Nephron (organoid): ENCODE data around the gene ATP11A.

Experiments
- H3K27ac Mint-ChIP-seq, 3 experiments: 2 replicates each; pipeline ENCODE4 v1.8.0; 2020; ENCODE audit warnings: mixed read lengths in 3 of 3, mild to moderate bottlenecking in 2 of 3, moderate library complexity in 1 of 3
- H3K27me3 Mint-ChIP-seq: 2 replicates; pipeline ENCODE4 v1.8.0; 2021; ENCODE audit warnings: low read depth, mild to moderate bottlenecking, moderate library complexity, mixed read lengths
- H3K36me3 Mint-ChIP-seq: 2 replicates; pipeline ENCODE4 v1.8.0; 2020; ENCODE audit warnings: low read depth, mixed read lengths
- H3K4me1 Mint-ChIP-seq: 2 replicates; pipeline ENCODE4 v1.8.0; 2020; ENCODE audit warnings: mixed read lengths
- H3K4me3 Mint-ChIP-seq, 3 experiments: 2 replicates each; pipeline ENCODE4 v1.8.0; 2020; ENCODE audit warnings: mild to moderate bottlenecking in 3 of 3, mixed read lengths in 3 of 3, moderate library complexity in 2 of 3
- H3K9me3 Mint-ChIP-seq: 2 replicates; pipeline ENCODE4 v1.8.0; 2020; ENCODE audit warnings: mixed read lengths
- TF ChIP-seq, protein P1 (sequence below), 3 experiments: fragments of 200-600 bp; sonication (generic); IDR thresholded peaks; one replicate each; pipeline ENCODE4 v1.5.0; 2021; ENCODE audit warnings: antibody characterized with exemption in 3 of 3; ENCODE audit not compliant: unreplicated experiment in 3 of 3

Gene ATP11A

DNA sequence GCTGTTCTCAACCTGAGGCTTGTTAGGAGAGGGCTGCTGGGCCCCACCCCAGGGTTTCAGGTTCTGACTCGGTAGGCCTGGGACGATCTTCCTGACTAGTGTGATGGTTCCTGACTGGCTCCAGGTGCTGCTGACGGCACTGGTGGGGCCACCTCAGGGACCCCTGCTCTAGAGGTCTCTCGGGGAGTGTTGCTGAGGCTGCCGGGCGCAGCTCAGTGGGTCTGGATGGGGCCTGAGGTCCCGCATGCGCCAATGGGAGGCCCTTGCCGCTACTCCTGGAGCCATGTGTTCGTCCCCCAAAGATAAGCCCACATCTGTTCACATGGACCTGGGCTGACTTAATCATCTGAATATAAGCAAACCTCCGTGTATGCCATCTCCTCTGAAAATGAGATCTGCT is 133.0 kb downstream of the ATP11A start:
- no peak overlapping the region for H3K4me3 Mint-ChIP-seq
- H3K9me3 Mint-ChIP-seq, result peaks cover 4% of the 10 kb centered on the region

DNA sequence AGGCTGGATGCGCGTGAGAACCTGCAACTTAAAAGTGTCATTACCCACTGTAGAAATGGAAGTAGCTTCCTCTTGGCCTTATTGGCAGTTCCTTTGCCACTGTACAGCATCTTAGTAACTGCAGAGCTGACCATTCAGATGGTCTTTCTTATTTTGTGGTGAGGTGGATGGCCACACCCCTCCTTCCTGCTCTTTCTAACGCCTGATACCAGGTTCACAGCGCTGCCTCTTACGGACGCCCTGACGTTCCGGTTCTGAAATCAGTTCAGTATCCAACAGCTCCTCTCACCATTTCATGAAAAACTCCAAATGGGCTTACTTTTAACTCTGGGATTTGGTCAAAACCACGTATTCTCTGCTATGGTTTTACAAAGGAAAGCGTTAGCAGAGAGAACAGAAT is 134.6 kb downstream of the ATP11A start:
- Mint-ChIP-seq H3K4me1 (no peaks in the 10 kb centered on the region), H3K27me3 (no peaks in the 10 kb centered on the region), H3K36me3 (peaks cover 65% of the 10 kb centered on the region)

More for the DNA sequence above, 133.0 kb downstream of the ATP11A start:
- Mint-ChIP-seq H3K27ac (peak overlapping the region in 1 of 3 experiments; percentile 19), H3K27me3 (no peaks in the 10 kb centered on the region), H3K4me1 (no peaks in the 10 kb centered on the region), H3K36me3 (peaks cover 66% of the 10 kb centered on the region)
- TF ChIP-seq, protein P1, sequence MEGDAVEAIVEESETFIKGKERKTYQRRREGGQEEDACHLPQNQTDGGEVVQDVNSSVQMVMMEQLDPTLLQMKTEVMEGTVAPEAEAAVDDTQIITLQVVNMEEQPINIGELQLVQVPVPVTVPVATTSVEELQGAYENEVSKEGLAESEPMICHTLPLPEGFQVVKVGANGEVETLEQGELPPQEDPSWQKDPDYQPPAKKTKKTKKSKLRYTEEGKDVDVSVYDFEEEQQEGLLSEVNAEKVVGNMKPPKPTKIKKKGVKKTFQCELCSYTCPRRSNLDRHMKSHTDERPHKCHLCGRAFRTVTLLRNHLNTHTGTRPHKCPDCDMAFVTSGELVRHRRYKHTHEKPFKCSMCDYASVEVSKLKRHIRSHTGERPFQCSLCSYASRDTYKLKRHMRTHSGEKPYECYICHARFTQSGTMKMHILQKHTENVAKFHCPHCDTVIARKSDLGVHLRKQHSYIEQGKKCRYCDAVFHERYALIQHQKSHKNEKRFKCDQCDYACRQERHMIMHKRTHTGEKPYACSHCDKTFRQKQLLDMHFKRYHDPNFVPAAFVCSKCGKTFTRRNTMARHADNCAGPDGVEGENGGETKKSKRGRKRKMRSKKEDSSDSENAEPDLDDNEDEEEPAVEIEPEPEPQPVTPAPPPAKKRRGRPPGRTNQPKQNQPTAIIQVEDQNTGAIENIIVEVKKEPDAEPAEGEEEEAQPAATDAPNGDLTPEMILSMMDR (IDR thresholded peaks at IDR 0.05; ENCODE audit: unreplicated experiment in 3 of 3), result no peak

DNA sequence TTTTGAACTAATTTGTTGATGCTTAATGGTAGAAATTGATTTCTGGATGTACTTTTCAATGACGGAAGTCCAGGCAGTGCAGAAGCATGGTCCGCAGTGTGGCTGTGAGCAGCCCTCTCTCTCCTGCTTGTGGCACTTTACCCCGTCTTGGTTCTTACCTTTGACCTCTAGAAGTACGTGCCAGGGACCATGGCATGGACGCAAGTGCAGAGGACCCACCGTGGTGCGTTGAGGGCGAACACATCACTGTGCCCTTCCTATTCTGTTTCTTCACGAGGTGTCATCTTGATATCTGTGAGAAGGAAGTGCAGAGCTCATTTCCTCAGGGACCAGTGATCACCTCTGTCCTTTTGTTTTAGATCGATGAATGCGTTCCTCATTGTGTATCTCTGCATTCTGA is 135.2 kb downstream of the ATP11A start:
- peaks cover 63% of the 10 kb centered on the region for H3K36me3 Mint-ChIP-seq
- H3K27me3 Mint-ChIP-seq, result no peaks in the 10 kb centered on the region
- no peak overlapping the region for H3K4me3 Mint-ChIP-seq
- no peaks in the 10 kb centered on the region for H3K4me1 Mint-ChIP-seq
- TF ChIP-seq, protein P1 (IDR thresholded peaks at IDR 0.05; ENCODE audit: unreplicated experiment in 3 of 3), result no peak
- no peaks in the 10 kb centered on the region for H3K9me3 Mint-ChIP-seq
- H3K27ac Mint-ChIP-seq, result no peak overlapping the region

More for the DNA sequence above, 134.6 kb downstream of the ATP11A start:
- H3K9me3 Mint-ChIP-seq, result no peaks in the 10 kb centered on the region
- TF ChIP-seq, protein P1 (IDR thresholded peaks at IDR 0.05; ENCODE audit: unreplicated experiment in 3 of 3), result no peak
- H3K4me3 Mint-ChIP-seq, result no peak overlapping the region
- H3K27ac Mint-ChIP-seq, result no peak overlapping the region

DNA sequence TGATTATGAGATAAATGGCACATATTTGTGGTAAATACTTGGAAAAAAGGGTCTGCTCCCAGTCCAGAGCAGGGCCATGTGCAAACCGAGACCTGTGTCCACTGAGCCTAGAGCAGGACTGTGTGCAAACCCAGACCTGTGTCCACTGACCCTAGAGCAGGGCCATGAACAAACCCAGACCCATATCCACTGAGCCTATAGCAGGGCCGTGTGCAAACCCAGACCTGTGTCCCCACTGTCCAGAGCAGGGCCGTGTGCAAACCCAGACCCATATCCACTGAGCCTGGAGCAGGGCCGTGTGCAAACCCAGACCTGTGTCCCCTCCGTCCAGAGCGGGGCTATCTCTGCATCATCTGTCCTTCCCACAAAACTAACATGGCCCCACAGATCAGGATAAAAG is 136.0 kb downstream of the ATP11A start:
- H3K27ac Mint-ChIP-seq, result no peak overlapping the region
- no peaks in the 10 kb centered on the region for H3K9me3 Mint-ChIP-seq
- H3K4me3 Mint-ChIP-seq, result no peak overlapping the region
- no peaks in the 10 kb centered on the region for H3K27me3 Mint-ChIP-seq
- TF ChIP-seq, protein P1 (IDR thresholded peaks at IDR 0.05; ENCODE audit: unreplicated experiment in 3 of 3), result no peak
- no peaks in the 10 kb centered on the region for H3K4me1 Mint-ChIP-seq
- peaks cover 60% of the 10 kb centered on the region for H3K36me3 Mint-ChIP-seq

DNA sequence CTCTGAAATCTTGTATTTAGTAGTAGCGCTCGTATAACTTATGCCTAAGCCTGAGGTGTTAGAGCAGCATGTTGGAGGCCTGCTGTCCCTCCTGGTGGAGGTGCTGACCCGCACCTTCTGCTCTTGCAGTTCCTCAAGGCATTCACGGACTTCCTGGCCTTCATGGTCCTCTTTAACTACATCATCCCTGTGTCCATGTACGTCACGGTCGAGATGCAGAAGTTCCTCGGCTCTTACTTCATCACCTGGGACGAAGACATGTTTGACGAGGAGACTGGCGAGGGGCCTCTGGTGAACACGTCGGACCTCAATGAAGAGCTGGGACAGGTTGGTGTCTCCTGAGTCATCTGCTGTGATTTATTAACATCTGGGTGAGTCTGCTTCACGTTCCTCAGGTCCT is 136.7 kb downstream of the ATP11A start:
- Mint-ChIP-seq H3K9me3 (no peaks in the 10 kb centered on the region), H3K36me3 (peaks cover 66% of the 10 kb centered on the region), H3K27ac (no peak overlapping the region), H3K4me1 (no peaks in the 10 kb centered on the region), H3K4me3 (no peak overlapping the region), H3K27me3 (no peaks in the 10 kb centered on the region)
- TF ChIP-seq, protein P1 (IDR thresholded peaks at IDR 0.05; ENCODE audit: unreplicated experiment in 3 of 3), result no peak

DNA sequence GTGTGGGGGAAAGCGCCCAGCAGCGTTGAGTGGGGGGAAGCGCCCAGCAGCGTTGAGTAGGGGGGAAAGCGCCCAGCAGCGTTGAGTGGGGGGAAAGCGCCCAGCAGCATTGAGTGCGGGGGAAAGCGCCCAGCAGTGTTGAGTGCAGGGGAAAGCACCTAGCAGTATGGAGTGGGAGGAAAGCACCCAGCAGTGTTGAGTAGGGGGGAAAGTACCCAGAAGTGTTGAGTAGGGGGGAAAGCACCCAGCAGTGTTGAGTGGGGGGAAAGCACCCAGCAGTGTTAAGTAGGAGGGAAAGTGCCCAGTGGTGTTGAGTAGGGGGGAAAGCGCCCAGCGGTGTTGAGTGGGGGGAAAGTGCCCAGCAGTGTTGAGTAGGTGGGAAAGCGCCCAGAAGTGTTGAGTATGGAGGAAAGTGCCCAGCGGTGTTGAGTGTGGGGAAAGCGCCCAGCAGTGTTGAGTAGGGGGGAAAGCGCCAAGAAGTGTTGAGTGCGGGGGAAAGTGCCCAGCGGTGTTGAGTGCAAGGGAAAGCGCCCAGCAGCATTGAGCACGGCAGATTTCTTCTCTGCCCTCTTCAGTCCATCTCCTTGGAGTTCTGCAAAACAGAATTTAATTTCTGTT is 138.4 kb downstream of the ATP11A start:
- Mint-ChIP-seq H3K4me3 (no peak overlapping the region), H3K4me1 (peaks cover 2% of the 10 kb centered on the region), H3K27me3 (no peaks in the 10 kb centered on the region), H3K9me3 (no peaks in the 10 kb centered on the region), H3K27ac (no peak overlapping the region), H3K36me3 (peaks cover 73% of the 10 kb centered on the region)
- TF ChIP-seq, protein P1 (IDR thresholded peaks at IDR 0.05; ENCODE audit: unreplicated experiment in 3 of 3), result no peak
